KOPT-K1 (cell line): ENCODE results near the gene ZNF526.

ENCODE experiments used
- H3K27ac ChIP-seq: fragments of 200-600 bp; sonication (generic); 2 replicates; pipeline ENCODE4 v1.5.1; 2016; ENCODE audit warnings: antibody characterized with exemption, mild to moderate bottlenecking, low read depth, low read length; ENCODE audit not compliant: poor library complexity, severe bottlenecking
- H3K36me3 ChIP-seq: fragments of 200-600 bp; sonication (generic); 2 replicates; pipeline ENCODE4 v1.5.1; 2017; ENCODE audit warnings: antibody characterized with exemption, mild to moderate bottlenecking, low read length, moderate library complexity; ENCODE audit not compliant: insufficient read depth
- H3K9me3 ChIP-seq: fragments of 200-600 bp; sonication (generic); 2 replicates; pipeline ENCODE4 v1.5.1; 2017; ENCODE audit warnings: antibody characterized with exemption, low read length, mild to moderate bottlenecking; ENCODE audit not compliant: insufficient read depth, poor library complexity, severe bottlenecking

The ZNF526 gene

GRCh38 chr19:42269478-42270345 lies 49.6 kb downstream of the ZNF526 start:
- Histone ChIP-seq H3K36me3 (peaks cover 21% of the 10 kb centered on the region), H3K9me3 (no peaks in the 10 kb centered on the region), H3K27ac (peak overlapping the region; percentile 93)

DNA sequence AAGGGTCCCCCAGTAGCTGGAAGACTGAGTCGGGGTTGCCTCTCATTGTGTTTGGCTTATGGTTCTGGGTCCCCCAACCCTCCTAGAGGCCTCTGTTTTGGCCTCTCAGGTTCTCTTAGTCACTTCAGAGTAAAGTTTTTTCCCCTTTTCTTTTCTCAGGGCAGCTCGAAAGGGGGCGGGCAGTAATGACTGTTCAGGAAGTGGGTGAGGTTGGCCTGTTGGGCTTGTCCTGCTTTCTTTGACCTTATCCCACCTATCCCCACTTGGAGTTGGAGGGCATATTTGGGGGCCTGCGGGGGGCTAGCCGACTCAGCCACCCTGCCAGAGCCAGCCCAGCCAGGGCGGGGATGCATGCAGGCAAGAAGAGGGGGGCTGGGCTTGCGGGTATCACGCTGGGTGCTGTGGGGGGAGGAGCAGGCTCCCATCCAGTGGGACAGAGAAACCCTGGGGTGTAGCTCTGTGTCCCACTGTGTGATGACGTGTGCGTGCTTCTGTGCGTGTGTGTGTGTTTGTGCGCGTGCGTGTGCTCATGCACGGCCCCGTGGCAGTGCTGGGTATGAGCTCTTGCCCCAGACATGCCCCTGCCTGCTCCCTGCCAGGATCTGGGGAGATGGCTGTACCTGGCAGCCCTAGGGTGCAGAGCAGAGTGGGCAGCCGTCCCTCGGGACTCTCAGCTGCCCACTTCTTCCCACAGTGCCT lies 50.4 kb downstream of the ZNF526 start:
- Histone ChIP-seq H3K27ac (peak overlapping the region; percentile 93), H3K9me3 (no peaks in the 10 kb centered on the region), H3K36me3 (peaks cover 28% of the 10 kb centered on the region)

GRCh38 chr19:42271045-42271419 lies 50.9 kb downstream of the ZNF526 start:
- H3K27ac ChIP-seq = peak overlapping the region; percentile 93
- H3K36me3 ChIP-seq = peaks cover 28% of the 10 kb centered on the region
- H3K9me3 ChIP-seq = no peaks in the 10 kb centered on the region

DNA sequence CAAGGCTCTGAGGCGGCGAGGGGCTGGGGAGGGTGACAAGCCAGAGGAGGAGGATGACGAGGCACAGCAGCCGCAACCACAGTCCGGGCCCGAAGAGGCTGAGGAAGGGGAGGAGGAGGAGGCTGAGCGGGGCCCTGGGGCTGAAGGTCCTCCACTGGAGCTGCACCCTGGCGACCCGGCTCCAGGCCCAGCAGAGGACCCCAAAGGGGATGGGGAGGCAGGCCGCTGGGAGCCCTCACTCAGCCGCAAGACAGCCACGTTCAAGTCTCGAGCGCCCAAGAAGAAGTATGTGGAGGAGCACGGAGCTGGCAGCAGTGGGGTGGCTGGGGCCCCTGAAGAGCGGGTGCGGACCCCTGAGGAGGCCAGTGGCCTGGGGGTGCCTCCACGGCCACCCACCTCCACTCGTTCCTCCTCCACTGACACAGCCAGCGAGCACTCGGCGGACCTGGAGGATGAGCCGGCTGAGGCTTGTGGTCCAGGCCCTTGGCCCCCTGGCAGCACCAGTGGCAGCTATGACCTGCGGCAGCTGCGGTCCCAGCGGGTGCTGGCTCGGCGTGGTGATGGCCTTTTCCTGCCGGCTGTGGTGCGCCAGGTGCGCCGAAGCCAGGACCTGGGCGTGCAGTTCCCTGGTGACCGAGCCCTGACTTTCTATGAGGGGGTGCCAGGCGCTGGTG lies 51.9 kb downstream of the ZNF526 start:
- Histone ChIP-seq H3K36me3 (peaks cover 28% of the 10 kb centered on the region), H3K9me3 (no peaks in the 10 kb centered on the region), H3K27ac (no peak overlapping the region)

GRCh38 chr19:42272535-42272897 lies 52.4 kb downstream of the ZNF526 start:
- Histone ChIP-seq H3K9me3 (no peaks in the 10 kb centered on the region), H3K27ac (no peak overlapping the region), H3K36me3 (peaks cover 28% of the 10 kb centered on the region)

DNA sequence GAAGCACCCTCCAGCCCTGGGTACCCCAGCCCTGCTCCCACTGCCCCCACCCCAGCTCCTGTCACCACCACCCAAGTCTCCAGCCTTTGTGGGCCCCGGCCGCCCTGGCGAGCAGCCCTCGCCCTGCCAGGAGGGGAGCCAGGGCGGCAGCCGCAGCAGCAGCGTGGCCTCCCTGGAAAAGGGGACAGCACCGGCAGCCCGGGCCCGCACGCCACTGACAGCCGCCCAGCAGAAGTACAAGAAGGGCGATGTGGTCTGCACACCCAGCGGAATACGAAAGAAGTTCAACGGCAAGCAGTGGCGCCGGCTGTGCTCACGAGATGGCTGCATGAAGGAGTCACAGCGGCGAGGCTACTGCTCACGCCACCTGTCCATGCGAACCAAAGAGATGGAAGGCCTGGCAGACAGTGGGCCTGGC lies 52.9 kb downstream of the ZNF526 start:
- no peak overlapping the region for H3K27ac ChIP-seq
- no peaks in the 10 kb centered on the region for H3K9me3 ChIP-seq
- H3K36me3 ChIP-seq = peaks cover 28% of the 10 kb centered on the region

- H3K36me3 ChIP-seq = peaks cover 28% of the 10 kb centered on the region
- H3K9me3 ChIP-seq = no peaks in the 10 kb centered on the region
- no peak overlapping the region for H3K27ac ChIP-seq
Measured at GRCh38 chr19:42273407-42274064, 53.4 kb downstream of the ZNF526 start.

DNA sequence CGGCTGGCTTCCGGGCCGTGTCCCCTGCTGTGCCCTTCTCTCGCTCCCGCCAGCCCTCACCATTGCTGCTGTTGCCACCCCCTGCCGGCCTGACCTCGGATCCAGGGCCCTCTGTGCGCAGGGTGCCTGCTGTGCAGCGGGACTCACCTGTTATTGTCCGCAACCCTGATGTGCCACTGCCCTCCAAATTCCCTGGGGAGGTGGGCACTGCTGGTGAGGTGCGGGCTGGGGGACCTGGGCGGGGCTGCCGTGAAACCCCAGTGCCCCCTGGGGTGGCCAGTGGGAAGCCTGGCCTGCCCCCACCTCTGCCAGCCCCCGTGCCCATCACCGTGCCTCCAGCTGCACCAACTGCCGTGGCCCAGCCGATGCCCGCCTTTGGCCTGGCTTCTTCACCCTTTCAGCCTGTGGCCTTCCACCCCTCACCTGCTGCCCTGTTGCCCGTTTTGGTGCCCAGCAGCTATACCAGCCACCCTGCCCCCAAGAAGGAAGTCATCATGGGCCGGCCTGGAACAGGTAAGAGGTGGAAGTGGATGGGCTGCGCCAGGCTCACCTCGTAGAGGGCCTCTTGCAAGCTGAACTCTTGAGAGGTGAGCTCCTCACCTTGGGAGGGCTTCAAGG lies 54.1 kb downstream of the ZNF526 start:
- peaks cover 28% of the 10 kb centered on the region for H3K36me3 ChIP-seq
- no peak overlapping the region for H3K27ac ChIP-seq
- H3K9me3 ChIP-seq = no peaks in the 10 kb centered on the region

DNA sequence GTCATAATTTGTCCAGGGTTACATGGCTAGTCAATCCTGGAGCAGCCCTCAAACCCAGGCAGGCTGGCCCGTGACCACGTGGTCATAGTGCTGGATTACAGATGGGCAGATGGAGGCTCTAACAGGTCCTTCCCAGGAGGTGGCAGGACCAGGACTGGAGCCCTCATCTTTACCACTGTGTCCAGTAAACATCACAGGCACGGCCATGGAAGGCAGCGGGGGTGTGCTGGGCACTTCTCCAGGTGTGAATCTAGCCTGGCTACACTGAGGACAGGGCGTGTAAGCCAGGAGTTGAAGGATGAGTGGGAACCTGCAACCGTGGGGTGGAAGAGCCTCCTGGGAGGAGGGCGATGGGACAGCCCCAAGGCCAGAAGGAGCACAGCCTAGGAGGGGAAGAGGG lies 55.0 kb downstream of the ZNF526 start:
- peaks cover 28% of the 10 kb centered on the region for H3K36me3 ChIP-seq

DNA sequence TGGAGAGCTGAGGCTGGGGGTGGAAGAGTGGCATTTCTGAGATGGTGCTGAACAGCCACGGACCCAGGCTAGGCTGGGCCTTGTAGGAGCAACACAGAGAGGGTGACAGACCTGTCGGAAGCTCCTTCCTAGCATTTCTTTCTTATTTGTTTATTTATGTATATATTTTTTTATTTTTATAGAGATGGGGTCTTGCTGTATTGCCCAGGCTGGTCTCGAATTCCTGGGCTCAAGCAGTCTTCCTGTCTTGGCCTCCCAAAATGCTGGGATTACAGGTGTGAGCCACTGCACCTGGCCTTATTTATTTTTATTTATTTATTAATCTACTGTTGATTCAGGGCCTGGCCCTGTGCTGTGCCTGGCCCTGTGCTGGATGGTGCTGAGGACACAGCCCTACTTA lies 55.4 kb downstream of the ZNF526 start:
- Histone ChIP-seq H3K27ac (no peak overlapping the region), H3K9me3 (no peaks in the 10 kb centered on the region), H3K36me3 (peaks cover 28% of the 10 kb centered on the region)

More for the DNA sequence above, 55.0 kb downstream of the ZNF526 start:
- no peaks in the 10 kb centered on the region for H3K9me3 ChIP-seq
- no peak overlapping the region for H3K27ac ChIP-seq

DNA sequence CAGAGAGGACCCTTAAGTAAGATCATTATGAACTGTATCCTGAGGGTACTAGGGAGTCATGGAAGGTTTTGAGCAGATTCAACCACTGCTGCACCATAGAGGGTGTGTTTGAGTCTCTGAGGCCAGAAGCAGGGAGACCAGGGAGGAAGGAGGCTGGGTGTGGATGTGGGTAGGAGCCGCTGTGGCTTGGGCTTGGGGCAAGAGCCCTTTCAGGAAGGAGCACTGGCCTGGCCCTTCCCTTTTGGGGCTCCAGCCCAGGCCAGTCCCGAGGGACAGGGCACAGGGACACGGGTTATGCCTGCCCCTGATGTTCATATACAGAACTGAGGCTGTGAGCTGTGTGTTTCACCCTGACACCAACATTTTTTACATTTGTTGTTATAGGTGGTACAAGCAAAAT lies 56.2 kb downstream of the ZNF526 start:
- H3K27ac ChIP-seq = no peak overlapping the region
- peaks cover 28% of the 10 kb centered on the region for H3K36me3 ChIP-seq
- no peaks in the 10 kb centered on the region for H3K9me3 ChIP-seq

DNA sequence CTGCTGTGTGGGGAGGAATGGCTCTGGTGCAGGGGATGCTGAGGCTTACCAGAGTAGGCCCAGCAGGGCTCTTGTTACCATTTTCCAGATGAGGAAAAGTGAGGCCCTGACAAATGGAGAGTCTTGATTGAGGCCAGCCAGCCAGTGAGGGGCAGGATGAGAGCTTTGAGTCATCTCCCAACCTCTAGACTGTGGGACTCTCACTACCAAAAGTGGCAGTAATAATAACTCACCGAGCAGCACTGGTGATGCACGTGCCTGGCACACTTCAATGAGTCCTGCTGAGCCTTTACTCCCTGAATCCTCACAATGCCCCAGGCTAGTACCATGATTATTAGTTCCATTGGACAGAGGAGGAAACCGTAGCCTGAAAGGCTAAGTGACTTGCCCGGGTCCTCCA lies 56.7 kb downstream of the ZNF526 start:
- H3K27ac ChIP-seq = no peak overlapping the region
- peaks cover 28% of the 10 kb centered on the region for H3K36me3 ChIP-seq
- no peaks in the 10 kb centered on the region for H3K9me3 ChIP-seq
